GM19025 (cell line): ENCODE data around the gene KIF1B.
A peak's percentile ranks its signal among the peaks of the same experiment; 100 is the strongest.

Source experiments
- ATAC-seq: cut with Tn5 transposase; IDR thresholded peaks from one replicate; pipeline ENCODE4 v1.9.1; 2021; ENCODE audit warnings: mild to moderate bottlenecking, low read depth, moderate library complexity; ENCODE audit not compliant: unreplicated experiment

Gene KIF1B

GRCh38 chr1:10209905-10210810 lies at the start of gene KIF1B:
Gene KIF1B, plus strand, starts transcription at chr1:10210570. Its CDS starts 21,759 bp downstream, at chr1:10232329.
- ATAC-seq: peak; percentile 99

- ATAC-seq: no peak
Observed at GRCh38 chr1:10160907-10161490, 49.4 kb upstream of the KIF1B start.

- ATAC-seq: no peak
Observed at GRCh38 chr1:10161541-10162290, 48.7 kb upstream of the KIF1B start.

- ATAC-seq: no peak
Observed at GRCh38 chr1:10168912-10169514, 41.4 kb upstream of the KIF1B start.

GRCh38 chr1:10170239-10170574 lies 40.2 kb upstream of the KIF1B start:
- ATAC-seq: no peak

- ATAC-seq: no peak
Observed at GRCh38 chr1:10171105-10171767, 39.1 kb upstream of the KIF1B start.

GRCh38 chr1:10171995-10172669 lies 38.2 kb upstream of the KIF1B start:
- ATAC-seq: no peak

GRCh38 chr1:10173582-10173981 lies 36.8 kb upstream of the KIF1B start:
- no peak for ATAC-seq

GRCh38 chr1:10177876-10178275 lies 32.5 kb upstream of the KIF1B start:
- no peak for ATAC-seq

- no peak for ATAC-seq
Observed at GRCh38 chr1:10178597-10179405, 31.6 kb upstream of the KIF1B start.

GRCh38 chr1:10179406-10180091 lies 30.8 kb upstream of the KIF1B start:
- ATAC-seq: no peak

- no peak for ATAC-seq
Observed at GRCh38 chr1:10181154-10181553, 29.2 kb upstream of the KIF1B start.

- ATAC-seq: no peak
Observed at GRCh38 chr1:10185759-10186158, 24.6 kb upstream of the KIF1B start.

GRCh38 chr1:10186331-10187025 lies 23.9 kb upstream of the KIF1B start:
- ATAC-seq: no peak

GRCh38 chr1:10187026-10187334 lies 23.4 kb upstream of the KIF1B start:
- no peak for ATAC-seq

- no peak for ATAC-seq
Observed at GRCh38 chr1:10188133-10188650, 22.2 kb upstream of the KIF1B start.

GRCh38 chr1:10189659-10190058 lies 20.7 kb upstream of the KIF1B start:
- no peak for ATAC-seq

- no peak for ATAC-seq
Observed at GRCh38 chr1:10192263-10192662, 18.1 kb upstream of the KIF1B start.
